Activated T-helper 1 cell treated with Interleukin-2 at 50 U/mL for 16 hours (primary cell): Measurements from ENCODE around the gene SMOC2.
"Not testable (repeated sequence)": the region's sequence is repeated elsewhere in the genome, so short reads cannot be mapped to it uniquely, and the experiment has no call there.

Experiments
- DNase-seq: peaks from one replicate; pipeline ENCODE4 v3.0.0-alpha.2; 2020; ENCODE audit warnings: low read depth

SMOC2 gene

DNA sequence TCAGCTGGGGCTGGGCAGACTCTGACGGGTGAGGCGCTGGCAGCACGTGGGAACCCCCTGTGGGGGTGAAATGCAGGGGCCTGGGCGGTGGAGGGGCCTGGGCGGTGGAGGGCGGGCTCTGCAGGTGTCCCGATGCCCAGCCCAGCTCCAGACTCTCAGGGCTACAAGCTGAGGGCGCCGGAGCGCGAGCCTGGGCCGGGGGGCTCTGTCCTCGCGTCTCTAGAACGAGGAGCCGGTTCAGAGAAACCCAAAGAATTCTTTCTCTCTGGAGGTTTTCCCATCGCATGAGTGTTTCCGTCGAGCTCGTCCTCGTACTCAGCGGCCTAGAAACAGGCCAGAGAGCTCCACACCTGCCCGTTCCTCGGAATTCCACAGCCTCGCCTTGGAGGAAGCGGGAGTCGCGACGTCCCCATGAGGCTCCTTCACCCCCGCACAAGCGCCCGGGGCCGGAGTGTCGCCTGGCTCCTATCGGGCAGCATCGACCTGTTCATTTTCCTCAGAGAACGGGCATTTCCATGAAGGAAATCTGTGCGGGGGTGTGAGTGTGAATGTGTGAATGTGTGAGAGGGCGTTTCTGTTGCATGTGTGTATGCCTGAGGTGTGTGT is 76.9 kb downstream of the SMOC2 start:
- DNase-seq = no peak

GRCh38 chr6:168518348-168518745 is 77.4 kb downstream of the SMOC2 start:
- no peak for DNase-seq

GRCh38 chr6:168518867-168519266 is 77.9 kb downstream of the SMOC2 start:
- no peak for DNase-seq

DNA sequence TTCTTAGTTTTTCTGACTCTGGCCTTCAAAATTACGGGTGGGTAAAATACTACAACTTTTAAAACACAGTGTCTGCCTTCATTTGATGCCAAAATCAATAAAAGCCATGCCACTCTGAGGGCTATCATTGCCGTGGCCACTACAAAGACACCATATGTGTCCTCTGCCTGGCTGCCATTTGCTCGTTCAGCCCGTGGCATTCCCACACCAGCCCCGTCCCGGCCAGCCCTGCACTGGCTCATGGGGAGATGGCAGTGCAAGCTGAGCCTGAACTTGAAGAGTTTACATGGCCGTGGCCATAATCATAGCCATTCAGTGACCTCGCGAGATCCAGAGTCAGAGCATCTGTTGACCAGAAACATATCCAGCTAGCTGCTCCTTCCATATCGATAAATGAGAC is 79.2 kb downstream of the SMOC2 start:
- DNase-seq = no peak

- DNase-seq = no peak
These were observed 83.6 kb downstream of the SMOC2 start for GRCh38 chr6:168524571-168525001.

GRCh38 chr6:168525114-168525513 is 84.1 kb downstream of the SMOC2 start:
- DNase-seq = no peak

- no peak for DNase-seq
These were observed 85.1 kb downstream of the SMOC2 start for GRCh38 chr6:168525926-168526630.

DNA sequence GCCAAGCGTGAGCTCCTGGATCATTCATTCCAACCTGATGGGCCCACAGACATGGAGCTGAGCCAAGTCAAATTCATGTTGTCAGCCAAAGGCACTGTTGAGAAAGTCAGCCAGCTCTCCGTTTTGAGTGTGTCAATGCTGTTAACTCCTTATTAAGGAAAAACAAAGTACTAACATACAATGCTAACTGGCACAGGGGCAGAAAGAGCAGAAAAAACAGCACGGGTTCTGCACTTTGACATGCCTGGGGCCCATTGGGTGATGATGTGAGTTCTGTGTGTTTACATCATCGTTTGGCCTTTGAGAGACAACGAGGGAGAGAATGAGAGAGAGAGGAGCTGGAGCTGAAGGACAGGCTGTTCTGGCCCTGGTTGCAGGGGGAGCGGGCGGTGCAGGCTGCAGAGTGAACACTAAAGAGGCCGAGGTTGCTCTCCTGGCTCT is 85.9 kb downstream of the SMOC2 start:
- no peak for DNase-seq

- no peak for DNase-seq
These were observed 86.6 kb downstream of the SMOC2 start for GRCh38 chr6:168527451-168528210.

DNA sequence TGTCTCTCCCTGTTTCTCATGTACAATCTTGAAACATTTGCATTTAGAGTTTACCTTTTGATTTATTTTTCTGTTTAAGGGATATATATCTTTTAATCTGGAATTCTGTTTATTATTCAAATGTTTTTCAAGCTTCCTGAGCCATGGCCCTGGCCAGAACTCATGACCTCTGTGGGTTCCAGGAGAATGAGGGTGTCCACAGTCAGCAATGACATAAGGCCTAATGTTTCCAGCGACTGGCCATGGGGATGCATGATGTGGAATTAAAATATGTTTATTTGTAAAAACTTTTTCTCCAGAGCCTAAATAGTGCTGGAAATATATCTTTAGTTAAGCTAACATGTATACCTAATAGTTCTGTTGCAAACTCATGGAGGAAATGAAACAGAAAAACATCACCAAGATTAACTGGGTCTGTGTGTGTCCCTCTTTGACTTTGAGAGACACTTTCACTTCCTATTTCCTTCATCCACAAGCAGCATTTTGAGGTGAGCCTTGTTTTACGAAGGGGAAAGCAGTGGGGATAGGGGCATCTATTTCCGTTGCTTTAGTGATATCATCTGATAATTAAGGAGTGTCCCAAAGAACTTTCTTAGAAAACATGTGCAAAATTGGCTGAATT is 87.6 kb downstream of the SMOC2 start:
- no peak for DNase-seq

DNA sequence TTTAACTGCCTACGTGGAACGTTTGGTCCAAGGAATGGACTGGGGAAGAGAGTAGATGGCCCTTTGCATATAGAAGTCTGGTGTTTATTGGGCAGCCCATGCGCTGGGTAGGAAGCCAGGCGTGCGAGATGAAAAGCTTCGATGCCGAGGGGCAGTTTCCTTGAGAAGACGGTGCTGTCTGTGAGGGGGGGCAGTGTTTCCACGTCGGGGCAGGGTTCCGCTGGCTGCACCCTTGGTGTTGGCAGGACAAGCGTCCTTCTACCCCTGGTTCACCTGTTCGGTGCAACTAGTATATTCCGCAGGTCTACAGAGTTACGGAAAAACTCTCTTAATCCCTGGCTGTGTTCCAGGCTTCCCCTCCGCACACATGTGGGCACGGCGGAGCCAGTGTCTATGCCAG is 88.2 kb downstream of the SMOC2 start:
- DNase-seq = no peak

- DNase-seq = no peak
These were observed 89.7 kb downstream of the SMOC2 start for GRCh38 chr6:168530653-168531071.

GRCh38 chr6:168532070-168532469 is 91.1 kb downstream of the SMOC2 start:
- no peak for DNase-seq

- DNase-seq = no peak
These were observed 92.4 kb downstream of the SMOC2 start for GRCh38 chr6:168533414-168533813.

- DNase-seq = no peak
These were observed 93.3 kb downstream of the SMOC2 start for GRCh38 chr6:168534265-168534664.

- DNase-seq = no peak
These were observed 94.7 kb downstream of the SMOC2 start for GRCh38 chr6:168535711-168536110.

- no peak for DNase-seq
These were observed 95.2 kb downstream of the SMOC2 start for GRCh38 chr6:168536196-168536595.

- no peak for DNase-seq
These were observed 95.9 kb downstream of the SMOC2 start for GRCh38 chr6:168536665-168537539.

GRCh38 chr6:168537540-168537884 is 96.5 kb downstream of the SMOC2 start:
- no peak for DNase-seq

GRCh38 chr6:168538188-168538891 is 97.4 kb downstream of the SMOC2 start:
- DNase-seq = not testable (repeated sequence)
